Measurements from ENCODE around the gene CPED1.

The CPED1 gene

GRCh38 chr7:121011401-121011800 lies 22.9 kb downstream of the CPED1 start:
- TF ChIP-seq CTCF (IDR thresholded peaks at IDR 0.05; ENCODE audit: insufficient read depth, missing control alignments), result no peak
- no peak for DNase-seq (ENCODE audit: insufficient read length, low spot score)
- FAIRE-seq, result no peak

- TF ChIP-seq CTCF (IDR thresholded peaks at IDR 0.05; ENCODE audit: insufficient read depth, missing control alignments), result no peak
- no peak for FAIRE-seq
- DNase-seq (ENCODE audit: insufficient read length, low spot score), result no peak
Observed at GRCh38 chr7:121012170-121012874, 23.8 kb downstream of the CPED1 start.

- no peak for FAIRE-seq
- no peak for DNase-seq (ENCODE audit: insufficient read length, low spot score)
- no peak for TF ChIP-seq CTCF (IDR thresholded peaks at IDR 0.05; ENCODE audit: insufficient read depth, missing control alignments)
Observed at GRCh38 chr7:121012919-121013318, 24.4 kb downstream of the CPED1 start.

GRCh38 chr7:121015560-121015959 lies 27.0 kb downstream of the CPED1 start:
- DNase-seq (ENCODE audit: insufficient read length, low spot score) (no peak), FAIRE-seq (no peak)
- no peak for TF ChIP-seq CTCF (IDR thresholded peaks at IDR 0.05; ENCODE audit: insufficient read depth, missing control alignments)

GRCh38 chr7:121016966-121017365 lies 28.5 kb downstream of the CPED1 start:
- FAIRE-seq (no peak), DNase-seq (ENCODE audit: insufficient read length, low spot score) (no peak)
- no peak for TF ChIP-seq CTCF (IDR thresholded peaks at IDR 0.05; ENCODE audit: insufficient read depth, missing control alignments)

GRCh38 chr7:121017586-121017985 lies 29.1 kb downstream of the CPED1 start:
- no peak for TF ChIP-seq CTCF (IDR thresholded peaks at IDR 0.05; ENCODE audit: insufficient read depth, missing control alignments)
- DNase-seq (ENCODE audit: insufficient read length, low spot score) (no peak), FAIRE-seq (no peak)

- no peak for FAIRE-seq
- no peak for DNase-seq (ENCODE audit: insufficient read length, low spot score)
- TF ChIP-seq CTCF (IDR thresholded peaks at IDR 0.05; ENCODE audit: insufficient read depth, missing control alignments), result no peak
Observed at GRCh38 chr7:121019018-121019417, 30.5 kb downstream of the CPED1 start.
